ENCODE measurements around the gene FANCG. TPM values are rescaled to one million over a fixed set of nuclear protein-coding genes. Genes with fewer than 3 reads are reported as not detected.
A peak's percentile ranks its signal among the peaks of the same experiment; 100 is the strongest.

FANCG gene
- total and polyA plus RNA-seq, 4 donors, result 7.2 to 20.6 (median 15.3) TPM

DNA sequence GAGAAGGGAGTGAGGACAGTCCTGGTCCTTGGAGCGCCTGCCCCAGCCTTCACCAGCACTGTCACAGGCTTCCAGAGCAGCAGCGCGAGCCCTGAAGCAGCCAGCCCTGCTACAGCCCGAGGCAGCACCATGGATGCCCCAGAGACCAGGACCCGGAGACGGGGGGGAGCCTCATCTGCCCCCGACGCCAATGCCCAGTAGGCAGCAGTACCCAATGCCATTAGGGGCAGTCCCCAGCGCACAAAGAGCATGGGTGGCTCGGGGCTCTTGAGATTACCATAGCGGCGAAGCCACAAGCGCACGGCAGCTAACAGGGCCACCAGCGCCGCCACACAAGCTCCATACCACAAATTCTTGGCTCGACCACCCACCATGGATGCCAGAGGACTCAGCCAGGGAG, 11.8 kb upstream of the FANCG start:
- TF ChIP-seq, protein P1, sequence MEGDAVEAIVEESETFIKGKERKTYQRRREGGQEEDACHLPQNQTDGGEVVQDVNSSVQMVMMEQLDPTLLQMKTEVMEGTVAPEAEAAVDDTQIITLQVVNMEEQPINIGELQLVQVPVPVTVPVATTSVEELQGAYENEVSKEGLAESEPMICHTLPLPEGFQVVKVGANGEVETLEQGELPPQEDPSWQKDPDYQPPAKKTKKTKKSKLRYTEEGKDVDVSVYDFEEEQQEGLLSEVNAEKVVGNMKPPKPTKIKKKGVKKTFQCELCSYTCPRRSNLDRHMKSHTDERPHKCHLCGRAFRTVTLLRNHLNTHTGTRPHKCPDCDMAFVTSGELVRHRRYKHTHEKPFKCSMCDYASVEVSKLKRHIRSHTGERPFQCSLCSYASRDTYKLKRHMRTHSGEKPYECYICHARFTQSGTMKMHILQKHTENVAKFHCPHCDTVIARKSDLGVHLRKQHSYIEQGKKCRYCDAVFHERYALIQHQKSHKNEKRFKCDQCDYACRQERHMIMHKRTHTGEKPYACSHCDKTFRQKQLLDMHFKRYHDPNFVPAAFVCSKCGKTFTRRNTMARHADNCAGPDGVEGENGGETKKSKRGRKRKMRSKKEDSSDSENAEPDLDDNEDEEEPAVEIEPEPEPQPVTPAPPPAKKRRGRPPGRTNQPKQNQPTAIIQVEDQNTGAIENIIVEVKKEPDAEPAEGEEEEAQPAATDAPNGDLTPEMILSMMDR (IDR thresholded peaks at IDR 0.05; ENCODE audit: control extremely low read depth, extremely low read depth), result no peak

DNA sequence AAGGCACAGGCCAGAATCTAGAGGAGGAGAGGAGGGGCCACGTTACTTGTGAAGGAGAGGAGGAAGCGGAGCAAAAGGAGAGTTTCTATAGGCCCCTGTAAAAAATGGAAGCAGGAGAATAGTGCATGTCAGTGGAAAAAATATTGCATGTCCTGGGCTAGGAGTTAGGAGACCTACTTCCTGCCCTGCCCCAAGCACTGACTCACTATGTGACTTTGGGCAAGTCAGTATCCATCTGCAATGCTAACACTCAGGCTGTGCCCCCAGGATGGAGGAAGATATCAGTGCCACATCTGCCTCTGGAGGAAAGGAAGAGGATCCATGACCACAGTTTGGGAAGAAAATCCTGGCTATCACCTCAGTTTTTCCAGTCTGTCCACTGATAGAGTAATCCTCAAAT, 9.7 kb upstream of the FANCG start:
- ATAC-seq (ENCODE audit: insufficient read depth, low FRiP score) (no peak), DNase-seq (no peak)
- H3K36me3 ChIP-seq (ENCODE audit: control insufficient read depth in 4 of 4, insufficient read depth in 4 of 4, low read length in 4 of 4), result peaks cover 10 to 51% (median 18%) of the 10 kb centered on the region in 4 donors
- 96 to 97% methylated on average over 2 of the region's 2 CpGs for WGBS, 2 donors
- no peak overlapping the region for H3K9ac ChIP-seq (ENCODE audit: insufficient read depth in 1 of 2, low read length in 2 of 2)
- H3K4me1 ChIP-seq (ENCODE audit: control insufficient read depth in 5 of 5, insufficient read depth in 5 of 5, low read length in 5 of 5), result no peaks in the 10 kb centered on the region
- H3K27me3 ChIP-seq (ENCODE audit: control insufficient read depth in 3 of 3, insufficient read depth in 3 of 3, low read length in 2 of 3), result no peaks in the 10 kb centered on the region
- no peak overlapping the region for H3K27ac ChIP-seq (ENCODE audit: low read depth in 1 of 2, low read length in 1 of 2)
- H3K9me3 ChIP-seq (ENCODE audit: control insufficient read depth in 4 of 4, insufficient read depth in 3 of 4, low read length in 3 of 4), result no peaks in the 10 kb centered on the region
- TF ChIP-seq, protein P1 (IDR thresholded peaks at IDR 0.05; ENCODE audit: control extremely low read depth, extremely low read depth), result no peak
- H3K4me3 ChIP-seq, result no peak overlapping the region

More for the DNA sequence above, 11.8 kb upstream of the FANCG start:
- H3K9ac ChIP-seq (ENCODE audit: insufficient read depth in 1 of 2, low read length in 2 of 2), result no peak overlapping the region
- peaks cover 0 to 6% (median 0%) of the 10 kb centered on the region in 5 donors for H3K4me1 ChIP-seq (ENCODE audit: control insufficient read depth in 5 of 5, insufficient read depth in 5 of 5, low read length in 5 of 5)
- ATAC-seq (ENCODE audit: insufficient read depth, low FRiP score) (no peak), DNase-seq (no peak)
- H3K27me3 ChIP-seq (ENCODE audit: control insufficient read depth in 3 of 3, insufficient read depth in 3 of 3, low read length in 2 of 3), result no peaks in the 10 kb centered on the region
- H3K9me3 ChIP-seq (ENCODE audit: control insufficient read depth in 4 of 4, insufficient read depth in 3 of 4, low read length in 3 of 4), result no peaks in the 10 kb centered on the region
- H3K36me3 ChIP-seq (ENCODE audit: control insufficient read depth in 4 of 4, insufficient read depth in 4 of 4, low read length in 4 of 4), result peaks cover 13 to 51% (median 18%) of the 10 kb centered on the region in 4 donors
- no peak overlapping the region for H3K4me3 ChIP-seq
- 97 to 98% methylated on average over 17 of the region's 17 CpGs for WGBS, 2 donors
- no peak overlapping the region for H3K27ac ChIP-seq (ENCODE audit: low read depth in 1 of 2, low read length in 1 of 2)

DNA sequence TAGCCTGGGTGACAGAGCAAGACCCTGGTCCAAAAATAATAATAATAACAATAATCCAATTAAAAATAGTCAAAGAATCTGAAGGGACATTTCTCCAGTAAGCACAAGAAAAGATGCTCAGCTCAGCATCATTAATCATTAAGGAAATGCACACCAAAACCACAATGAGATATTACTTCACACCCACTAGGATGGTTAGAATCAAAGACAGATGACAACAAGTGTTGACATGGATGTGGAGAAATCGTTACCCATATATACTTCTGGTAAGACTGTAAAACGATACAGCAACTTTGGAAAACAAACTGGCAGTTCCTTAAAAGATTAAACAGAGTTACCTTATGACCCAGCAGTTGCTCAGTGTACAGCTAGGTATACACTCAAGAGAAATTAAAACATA, 5.3 kb upstream of the FANCG start:
- TF ChIP-seq, protein P1 (IDR thresholded peaks at IDR 0.05; ENCODE audit: control extremely low read depth, extremely low read depth), result no peak
- Histone ChIP-seq H3K9ac (ENCODE audit: insufficient read depth in 1 of 2, low read length in 2 of 2) (no peak overlapping the region), H3K4me1 (ENCODE audit: control insufficient read depth in 5 of 5, insufficient read depth in 5 of 5, low read length in 5 of 5) (no peaks in the 10 kb centered on the region), H3K9me3 (ENCODE audit: control insufficient read depth in 4 of 4, insufficient read depth in 3 of 4, low read length in 3 of 4) (no peaks in the 10 kb centered on the region), H3K4me3 (no peak overlapping the region), H3K36me3 (ENCODE audit: control insufficient read depth in 4 of 4, insufficient read depth in 4 of 4, low read length in 4 of 4) (peaks cover 3 to 22% (median 12%) of the 10 kb centered on the region in 4 donors), H3K27me3 (ENCODE audit: control insufficient read depth in 3 of 3, insufficient read depth in 3 of 3, low read length in 2 of 3) (no peaks in the 10 kb centered on the region), H3K27ac (ENCODE audit: low read depth in 1 of 2, low read length in 1 of 2) (no peak overlapping the region)
- ATAC-seq (ENCODE audit: insufficient read depth, low FRiP score) (no peak), DNase-seq (no peak)
- 44 to 78% methylated on average over 2 of the region's 2 CpGs for WGBS, 2 donors

DNA sequence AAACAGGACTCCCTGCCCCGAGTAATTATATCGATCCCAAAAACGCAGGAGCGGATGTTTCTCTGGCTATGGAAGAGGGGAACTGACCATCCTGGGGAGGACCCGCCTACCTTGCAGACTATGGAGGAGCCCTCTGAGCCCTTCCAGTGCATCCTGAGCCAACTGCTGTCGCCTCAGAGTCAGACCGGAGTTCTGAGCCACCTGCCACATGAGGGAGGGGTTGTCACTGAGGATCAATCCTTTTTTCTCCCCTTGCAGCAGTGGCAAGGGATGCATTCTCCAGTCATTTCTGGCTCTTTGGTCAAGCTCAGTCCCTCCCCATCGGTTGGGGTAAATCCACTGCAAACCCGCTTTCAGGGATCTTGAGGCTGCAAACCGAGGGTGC, 709 bp downstream of the FANCG start:
- no peak for ATAC-seq (ENCODE audit: insufficient read depth, low FRiP score)
- Histone ChIP-seq H3K36me3 (ENCODE audit: control insufficient read depth in 4 of 4, insufficient read depth in 4 of 4, low read length in 4 of 4) (peaks cover 0 to 22% (median 12%) of the 10 kb centered on the region in 4 donors), H3K9me3 (ENCODE audit: control insufficient read depth in 4 of 4, insufficient read depth in 3 of 4, low read length in 3 of 4) (no peaks in the 10 kb centered on the region), H3K4me3 (peak overlapping the region; percentile 66), H3K27me3 (ENCODE audit: control insufficient read depth in 3 of 3, insufficient read depth in 3 of 3, low read length in 2 of 3) (no peaks in the 10 kb centered on the region), H3K9ac (ENCODE audit: insufficient read depth in 1 of 2, low read length in 2 of 2) (peak overlapping the region; percentile 51 to 69), H3K4me1 (ENCODE audit: control insufficient read depth in 5 of 5, insufficient read depth in 5 of 5, low read length in 5 of 5) (peaks cover 0 to 16% (median 7%) of the 10 kb centered on the region in 5 donors), H3K27ac (ENCODE audit: low read depth in 1 of 2, low read length in 1 of 2) (peak overlapping the region; percentile 57 to 66)
- no peak for DNase-seq
- TF ChIP-seq, protein P1 (IDR thresholded peaks at IDR 0.05; ENCODE audit: control extremely low read depth, extremely low read depth), result no peak
- WGBS, 2 donors, result 4 to 7% methylated on average over 10 of the region's 10 CpGs

All from lung (tissue), 12 donors.